H1 (cell line): ENCODE results near the gene MCC. TPM values are rescaled to one million over a fixed set of nuclear protein-coding genes. Genes with fewer than 3 reads are reported as not detected.

ENCODE experiments used
- CTCF ChIA-PET: fragments of 300-600 bp; sonication (Branson Sonifier 250); formaldehyde crosslinking; loops from one replicate; lab custom pipeline; 2021; ENCODE audit not compliant: partially characterized antibody; lab: Charles Lee
- POLR2A ChIA-PET: fragments of 300-600 bp; sonication (Branson Sonifier 250); formaldehyde crosslinking; loops from one replicate; lab custom pipeline; 2021; ENCODE audit warnings: inconsistent platforms; ENCODE audit not compliant: partially characterized antibody; lab: Charles Lee
- DNase-seq, 2 experiments: peaks; one replicate each; pipeline versions ENCODE4 v3.0.0 to v3.0.0-alpha.2; 2010 to 2022; ENCODE audit warnings: low spot score in 2 of 2, low read depth in 1 of 2, mixed read lengths in 1 of 2
- FAIRE-seq: peaks from 2 replicates; lab custom pipeline; 2011; peaks lifted over from hg19 to GRCh38; lab: Jason Lieb, UNC
- H2AFZ ChIP-seq: 2 replicates; pipeline ENCODE4 v1.8.1; 2012; ENCODE audit warnings: low read length, inconsistent platforms
- H2AK5ac ChIP-seq: 2 replicates; pipeline ENCODE4 v1.6.1; 2013; ENCODE audit warnings: low read depth, low read length
- H2BK120ac ChIP-seq: replicated peaks from 2 replicates; pipeline ENCODE3; 2013; ENCODE audit warnings: low read depth, low read length, inconsistent platforms
- H2BK12ac ChIP-seq: 2 replicates; pipeline ENCODE4 v1.6.1; 2013; ENCODE audit warnings: low read depth, low read length
- H2BK15ac ChIP-seq: 2 replicates; pipeline ENCODE4 v1.6.1; 2013; ENCODE audit warnings: low read length
- H2BK20ac ChIP-seq: 2 replicates; pipeline ENCODE4 v1.6.1; 2013; ENCODE audit warnings: low read length
- H2BK5ac ChIP-seq: 2 replicates; pipeline ENCODE4 v1.6.1; 2013; ENCODE audit warnings: low read depth, low read length
- H3K14ac ChIP-seq: 2 replicates; pipeline ENCODE4 v1.6.1; 2013; ENCODE audit warnings: inconsistent platforms; ENCODE audit not compliant: insufficient read length
- H3K18ac ChIP-seq: 2 replicates; pipeline ENCODE4 v1.6.1; 2013; ENCODE audit warnings: low read length; ENCODE audit errors: extremely low read depth
- H3K23ac ChIP-seq: 2 replicates; pipeline ENCODE4 v1.6.1; 2013; ENCODE audit warnings: inconsistent platforms; ENCODE audit not compliant: insufficient read length
- H3K23me2 ChIP-seq: 2 replicates; pipeline ENCODE4 v1.6.1; 2013; ENCODE audit warnings: low read depth, low read length
- H3K27ac ChIP-seq: 2 replicates; pipeline ENCODE4 v1.6.1; 2011; ENCODE audit warnings: low read depth, low read length, inconsistent platforms
- H3K27me3 ChIP-seq, 4 experiments: replicated peaks in 1 of 4; 1 replicate in 1 of 4; 2 replicates in 3 of 4; pipeline versions ENCODE4 v1.6.1 to v1.8.1; 2011 to 2013; ENCODE audit warnings: low read length in 3 of 4, mild to moderate bottlenecking in 3 of 4, inconsistent platforms in 2 of 4, mixed read lengths in 2 of 4, moderate library complexity in 1 of 4; ENCODE audit not compliant: control insufficient read depth in 3 of 4, insufficient read depth in 3 of 4; ENCODE audit errors: extremely low read depth in 1 of 4
- H3K36me3 ChIP-seq, 4 experiments: 2 replicates each; pipeline versions ENCODE4 v1.6.1 to v1.8.1; 2011 to 2013; ENCODE audit warnings: mild to moderate bottlenecking in 4 of 4, low read length in 3 of 4, moderate library complexity in 2 of 4, control low read depth in 1 of 4, inconsistent platforms in 1 of 4; ENCODE audit not compliant: insufficient read depth in 4 of 4, control insufficient read depth in 2 of 4
- H3K4ac ChIP-seq: replicated peaks from 2 replicates; pipeline ENCODE3; 2013; ENCODE audit warnings: low read length, low read depth, mixed read lengths, inconsistent platforms; ENCODE audit not compliant: insufficient read length
- H3K4me1 ChIP-seq, 4 experiments: replicated peaks in 1 of 4; 1 replicate in 1 of 4; 2 replicates in 3 of 4; pipeline versions ENCODE4 v1.6.1 to v1.8.1; 2011 to 2013; ENCODE audit warnings: low read length in 3 of 4, inconsistent platforms in 2 of 4, mixed read lengths in 1 of 4; ENCODE audit not compliant: insufficient read depth in 4 of 4, control insufficient read depth in 3 of 4
- H3K4me2 ChIP-seq, 2 experiments: 2 replicates each; pipeline versions ENCODE4 v1.6.1 to v1.8.1; 2011 to 2013; ENCODE audit warnings: low read depth in 2 of 2, low read length in 2 of 2, control low read depth in 1 of 2, inconsistent platforms in 1 of 2, mild to moderate bottlenecking in 1 of 2; ENCODE audit not compliant: insufficient read depth in 1 of 2
- H3K4me3 ChIP-seq, 4 experiments: fragments of 200-600, 300-600 bp in 1 of 4; sonication (generic), shearing (Covaris generic), sonication (Bioruptor Twin) in 1 of 4; 2 replicates each; pipeline versions ENCODE4 v1.5.1 to v1.8.1; 2011 to 2016; ENCODE audit warnings: low read length in 4 of 4, low read depth in 3 of 4, control low read depth in 2 of 4, inconsistent platforms in 2 of 4, mild to moderate bottlenecking in 2 of 4, mixed read lengths in 1 of 4, moderate library complexity in 1 of 4; ENCODE audit not compliant: insufficient read depth in 2 of 4; ENCODE audit errors: extremely low read depth in 1 of 4
- H3K56ac ChIP-seq: replicated peaks from 2 replicates; pipeline ENCODE3; 2013; ENCODE audit warnings: low read depth, mild to moderate bottlenecking, mixed read lengths, low read length, inconsistent platforms; ENCODE audit not compliant: insufficient read length
- H3K79me1 ChIP-seq: 2 replicates; pipeline ENCODE4 v1.6.1; 2013; ENCODE audit warnings: low read depth, low read length, control low read depth
- H3K79me2 ChIP-seq, 2 experiments: 2 replicates each; pipeline versions ENCODE4 v1.6.1 to v1.8.1; 2012 to 2013; ENCODE audit warnings: low read length in 2 of 2, mild to moderate bottlenecking in 2 of 2, inconsistent platforms in 1 of 2; ENCODE audit not compliant: insufficient read depth in 2 of 2, control insufficient read depth in 1 of 2
- H3K9ac ChIP-seq, 4 experiments: replicated peaks in 1 of 4; 1 replicate in 1 of 4; 2 replicates in 3 of 4; pipeline versions ENCODE4 v1.6.1 to v1.8.1; 2011 to 2013; ENCODE audit warnings: low read depth in 3 of 4, low read length in 3 of 4, control low read depth in 2 of 4, mild to moderate bottlenecking in 2 of 4, moderate library complexity in 2 of 4, inconsistent platforms in 1 of 4; ENCODE audit errors: extremely low read depth in 1 of 4
- H3K9me3 ChIP-seq, 2 experiments: 2 replicates each; pipeline versions ENCODE4 v1.6.1 to v1.8.1; 2012 to 2013; ENCODE audit warnings: mild to moderate bottlenecking in 2 of 2, moderate library complexity in 2 of 2, control low read depth in 1 of 2, inconsistent platforms in 1 of 2, low read depth in 1 of 2, low read length in 1 of 2, mixed read lengths in 1 of 2; ENCODE audit not compliant: insufficient read depth in 2 of 2
- H4K20me1 ChIP-seq, 2 experiments: replicated peaks in 1 of 2; 2 replicates each; pipeline versions ENCODE3 to v1.8.1; 2011 to 2013; ENCODE audit warnings: inconsistent platforms in 2 of 2, low read length in 2 of 2, mild to moderate bottlenecking in 1 of 2; ENCODE audit not compliant: insufficient read depth in 2 of 2, control insufficient read depth in 1 of 2
- H4K5ac ChIP-seq: 2 replicates; pipeline ENCODE4 v1.6.1; 2013; ENCODE audit warnings: low read length, low read depth, mixed read lengths, inconsistent platforms; ENCODE audit not compliant: insufficient read length
- H4K8ac ChIP-seq: 2 replicates; pipeline ENCODE4 v1.8.0; 2013; ENCODE audit warnings: mild to moderate bottlenecking, moderate library complexity, low read length, inconsistent platforms; ENCODE audit not compliant: insufficient read depth; ENCODE audit errors: extremely low read depth
- H4K91ac ChIP-seq: replicated peaks from 2 replicates; pipeline ENCODE3; 2013; ENCODE audit warnings: low read length, mixed read lengths, inconsistent platforms; ENCODE audit not compliant: insufficient read length
- HDAC6 ChIP-seq: IDR thresholded peaks from one replicate; pipeline ENCODE4 v1.7.1; 2012; ENCODE audit warnings: low read depth, mild to moderate bottlenecking, inconsistent platforms, low read length, moderate library complexity
- SP2 ChIP-seq: IDR thresholded peaks from 2 replicates; pipeline ENCODE4 v1.6.1; 2012; ENCODE audit warnings: mild to moderate bottlenecking, low read length, inconsistent platforms
- WGBS, 2 experiments: shearing (Covaris generic) in 1 of 2; methylation state at CpG; one replicate each; pipeline versions ENCODE4 v1.1.6 to v1.1.7; 2013 to 2015; ENCODE audit warnings: low lambda C conversion rate in 2 of 2, mixed read lengths in 2 of 2, inconsistent platforms in 1 of 2, low coverage in 1 of 2, missing lambda C conversion rate in 1 of 2; ENCODE audit not compliant: insufficient replicate concordance in 2 of 2, insufficient coverage in 1 of 2, insufficient read length in 1 of 2; ENCODE audit errors: extremely low coverage in 1 of 2, missing lambda C conversion rate in 1 of 2; 5-methylcytosine and 5-hydroxymethylcytosine counted together
- polyA plus RNA-seq, 7 experiments: library from polyadenylated mRNA; depleted of rRNA in 3 of 7; stranded (reverse) in 5 of 7; unstranded in 2 of 7; fragments of >200 nt in 5 of 7; fragments of 200-250 nt in 2 of 7; gene quantifications; 1 replicate in 5 of 7; 2 replicates in 1 of 7; 4 replicates in 1 of 7; pipeline versions ENCODE4 v1.2.1 to v1.2.3, GENCODE V29; 2011 to 2013; ENCODE audit warnings: missing spikeins in 2 of 7, mixed read lengths in 2 of 7
- total RNA-seq: library from RNA; stranded (reverse); fragmentation: NEBNext Ultra II Directional; extraction: Animal tissue kit (Norgen Biotek cat#: 25700); gene quantifications from 2 replicates; pipeline ENCODE4 v1.2.1, GENCODE V29; 2021

The MCC gene
- total and polyA plus RNA-seq, 2 of the 8 experiments (the other 6 are each of a cell fraction or from before 2014, with no cell fraction given), result 2.6 to 18.3 TPM

DNA sequence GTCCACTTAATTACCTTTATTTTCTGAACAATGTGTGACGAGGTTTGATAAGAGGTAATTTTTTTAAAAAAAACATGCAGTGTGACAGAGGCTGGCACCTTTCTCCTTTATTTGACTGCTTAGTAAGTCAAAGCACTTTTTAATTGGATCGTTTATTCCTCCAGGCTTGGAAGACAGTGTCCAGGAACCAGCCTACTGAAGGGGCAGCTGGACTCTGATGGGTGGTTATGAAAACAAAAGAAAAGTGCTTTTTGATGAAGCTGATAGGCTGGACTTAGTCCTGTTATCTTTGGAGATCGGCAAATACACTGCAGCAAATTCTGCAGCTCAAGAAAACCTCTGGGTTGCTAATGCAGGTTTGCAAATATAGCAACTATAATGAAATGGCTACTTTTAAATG is 370.0 kb downstream of the MCC start:
- H3K4me3 ChIP-seq, result no peak overlapping the region
- H2BK120ac ChIP-seq, result no peak overlapping the region
- H3K79me1 ChIP-seq, result no peaks in the 10 kb centered on the region
- H3K14ac ChIP-seq, result no peak overlapping the region
- no peaks in the 10 kb centered on the region for H3K27me3 ChIP-seq
- no peaks in the 10 kb centered on the region for H3K23me2 ChIP-seq
- no peaks in the 10 kb centered on the region for H3K36me3 ChIP-seq
- no peaks in the 10 kb centered on the region for H3K4me1 ChIP-seq
- no peak overlapping the region for H3K18ac ChIP-seq
- no peak overlapping the region for H3K27ac ChIP-seq
- H2AK5ac ChIP-seq, result no peak overlapping the region
- no peak overlapping the region for H3K23ac ChIP-seq
- H3K79me2 ChIP-seq, result no peaks in the 10 kb centered on the region
- no peak overlapping the region for H4K8ac ChIP-seq
- no peak overlapping the region for H2BK20ac ChIP-seq
- H3K9me3 ChIP-seq, result 0 out of 4 replicates have a peak, but pooled peaks cover 0 to 2% of the 10 kb centered on the region in 2 experiments
- no peak overlapping the region for H2AFZ ChIP-seq
- H4K5ac ChIP-seq, result no peak overlapping the region
- H3K4ac ChIP-seq, result no peak overlapping the region
- no peak overlapping the region for H3K56ac ChIP-seq
- H4K20me1 ChIP-seq, result no peaks in the 10 kb centered on the region
- no peak overlapping the region for H4K91ac ChIP-seq
- no peak for TF ChIP-seq SP2
- no peak for TF ChIP-seq HDAC6
- DNase-seq (no peak), FAIRE-seq (no peak)
- H3K4me2 ChIP-seq, result no peak overlapping the region
- POLR2A ChIA-PET, result no interaction called here
- H2BK5ac ChIP-seq, result no peak overlapping the region
- H3K9ac ChIP-seq, result no peak overlapping the region
- 91% methylated on average over 3 of the region's 3 CpGs; no CpG with 5 or more reads in 1 of the 2 experiments for WGBS, 2 experiments
- H2BK12ac ChIP-seq, result no peak overlapping the region
- H2BK15ac ChIP-seq, result no peak overlapping the region
- CTCF ChIA-PET, result interaction anchor here (0.9 to 1.4 kb wide), 3 partner anchors 24 to 264 kb away, joined by 3 to 5 read pairs (median 5); no protein-coding TSS in a partner anchor
